Activated CD8-positive, alpha-beta memory T cell treated with anti-CD3 and anti-CD28 coated beads for 4 hours (primary cell): ENCODE measurements around the gene PBOV1.

ENCODE experiments used
- DNase-seq, 2 donors: peaks; one replicate each; pipeline ENCODE4 v3.0.0-alpha.2; 2020; ENCODE audit warnings: low read depth in 2 of 2

The PBOV1 gene

GRCh38 chr6:138218449-138218848, at the start of gene PBOV1:
Gene PBOV1, minus strand, starts transcription at chr6:138218491. Its CDS starts 96 bp downstream, at chr6:138218395.
- no peak for DNase-seq

- no peak for DNase-seq
These were observed 47.8 kb upstream of the PBOV1 start for GRCh38 chr6:138266095-138266494.

GRCh38 chr6:138264372-138264880, 46.1 kb upstream of the PBOV1 start:
- no peak for DNase-seq

- DNase-seq = no peak
These were observed 45.7 kb upstream of the PBOV1 start for GRCh38 chr6:138263963-138264362.

GRCh38 chr6:138261116-138261780, 43.0 kb upstream of the PBOV1 start:
- DNase-seq = no peak

GRCh38 chr6:138258991-138259390, 40.7 kb upstream of the PBOV1 start:
- DNase-seq = no peak

- no peak for DNase-seq
These were observed 39.9 kb upstream of the PBOV1 start for GRCh38 chr6:138258197-138258596.

- no peak for DNase-seq
These were observed 39.3 kb upstream of the PBOV1 start for GRCh38 chr6:138257638-138258040.

- DNase-seq = no peak
These were observed 37.2 kb upstream of the PBOV1 start for GRCh38 chr6:138255443-138255842.

- DNase-seq = no peak
These were observed 35.4 kb upstream of the PBOV1 start for GRCh38 chr6:138253731-138254130.

- DNase-seq = no peak
These were observed 32.4 kb upstream of the PBOV1 start for GRCh38 chr6:138250513-138251247.

GRCh38 chr6:138250053-138250452, 31.8 kb upstream of the PBOV1 start:
- DNase-seq = no peak

- DNase-seq = no peak
These were observed 30.6 kb upstream of the PBOV1 start for GRCh38 chr6:138248878-138249277.

- DNase-seq = no peak
These were observed 29.7 kb upstream of the PBOV1 start for GRCh38 chr6:138248011-138248410.

- DNase-seq = no peak
These were observed 28.6 kb upstream of the PBOV1 start for GRCh38 chr6:138246650-138247440.

- no peak for DNase-seq
These were observed 27.5 kb upstream of the PBOV1 start for GRCh38 chr6:138245751-138246150.

GRCh38 chr6:138242987-138243592, 24.8 kb upstream of the PBOV1 start:
- no peak for DNase-seq

GRCh38 chr6:138241934-138242333, 23.6 kb upstream of the PBOV1 start:
- DNase-seq = no peak

GRCh38 chr6:138241381-138241780, 23.1 kb upstream of the PBOV1 start:
- DNase-seq = no peak

GRCh38 chr6:138240476-138241245, 22.4 kb upstream of the PBOV1 start:
- DNase-seq = no peak

- DNase-seq = no peak
These were observed 21.5 kb upstream of the PBOV1 start for GRCh38 chr6:138239774-138240173.
